Brain microvascular endothelial cell (primary cell): ENCODE measurements around the gene NRG2.

ENCODE experiments used
- DNase-seq: peaks from one replicate; pipeline ENCODE4 v3.0.0-alpha.2; 2020
- H3K27ac ChIP-seq: fragments of 250-450 bp; sonication (Bioruptor Pico); 2 replicates; pipeline ENCODE4 v1.5.1; 2020; ENCODE audit warnings: mild to moderate bottlenecking, moderate library complexity
- H3K27me3 ChIP-seq: fragments of 250-450 bp; sonication (Bioruptor Pico); replicated peaks from 2 replicates; pipeline ENCODE4 v1.5.1; 2020; ENCODE audit warnings: mild to moderate bottlenecking
- H3K36me3 ChIP-seq: fragments of 250-450 bp; sonication (Bioruptor Pico); replicated peaks from 2 replicates; pipeline ENCODE4 v1.5.1; 2020; ENCODE audit warnings: mild to moderate bottlenecking
- H3K4me3 ChIP-seq: 2 replicates; pipeline ENCODE4 v1.5.1; 2011; ENCODE audit warnings: low read depth, mild to moderate bottlenecking, control low read depth, low read length, moderate library complexity
- CTCF ChIP-seq: IDR thresholded peaks from 2 replicates; pipeline ENCODE4 v1.5.1; 2011; ENCODE audit warnings: low read depth, mild to moderate bottlenecking, moderate library complexity, low read length, control low read depth, inconsistent platforms; ENCODE audit errors: missing control alignments
- in situ Hi-C: cut with HindIII; loops from 2 replicates; pipeline ENCODE4 v1.10.0; 2017; ENCODE audit warnings: low sequenced_read_pairs, low pct_ligation_motif_present

Gene NRG2

GRCh38 chr5:139901986-139902385, 141.1 kb downstream of the NRG2 start:
- Histone ChIP-seq H3K36me3 (no peaks in the 10 kb centered on the region), H3K27ac (no peak overlapping the region), H3K4me3 (no peak overlapping the region), H3K27me3 (peaks cover 60% of the 10 kb centered on the region)
- in situ Hi-C loops, result no loop called here
- DNase-seq, result no peak
- no peak for TF ChIP-seq CTCF

GRCh38 chr5:139901251-139901575, 141.9 kb downstream of the NRG2 start:
- Histone ChIP-seq H3K27me3 (peaks cover 54% of the 10 kb centered on the region), H3K36me3 (no peaks in the 10 kb centered on the region), H3K4me3 (no peak overlapping the region), H3K27ac (no peak overlapping the region)
- no peak for DNase-seq
- no peak for TF ChIP-seq CTCF
- in situ Hi-C loops, result no loop called here

- peaks cover 50% of the 10 kb centered on the region for H3K27me3 ChIP-seq
- in situ Hi-C loops, result no loop called here
- no peak for DNase-seq
- TF ChIP-seq CTCF, result no peak
- no peak overlapping the region for H3K4me3 ChIP-seq
- H3K36me3 ChIP-seq, result no peaks in the 10 kb centered on the region
- no peak overlapping the region for H3K27ac ChIP-seq
Measured at GRCh38 chr5:139900546-139901250, 142.4 kb downstream of the NRG2 start.

GRCh38 chr5:139898981-139899380, 144.1 kb downstream of the NRG2 start:
- no peak for DNase-seq
- Histone ChIP-seq H3K27ac (no peak overlapping the region), H3K36me3 (no peaks in the 10 kb centered on the region), H3K27me3 (peaks cover 33% of the 10 kb centered on the region), H3K4me3 (no peak overlapping the region)
- in situ Hi-C loops, result no loop called here
- TF ChIP-seq CTCF, result no peak

GRCh38 chr5:139897982-139898381, 145.1 kb downstream of the NRG2 start:
- Histone ChIP-seq H3K27ac (no peak overlapping the region), H3K4me3 (no peak overlapping the region), H3K27me3 (peaks cover 29% of the 10 kb centered on the region), H3K36me3 (no peaks in the 10 kb centered on the region)
- in situ Hi-C loops, result no loop called here
- TF ChIP-seq CTCF, result no peak
- DNase-seq, result no peak

GRCh38 chr5:139897342-139897741, 145.8 kb downstream of the NRG2 start:
- DNase-seq, result no peak
- in situ Hi-C loops, result no loop called here

More at GRCh38 chr5:139897342-139897741, 145.8 kb downstream of the NRG2 start:
- H3K4me3 ChIP-seq, result no peak overlapping the region
- peaks cover 24% of the 10 kb centered on the region for H3K27me3 ChIP-seq
- no peaks in the 10 kb centered on the region for H3K36me3 ChIP-seq
- TF ChIP-seq CTCF, result no peak
- no peak overlapping the region for H3K27ac ChIP-seq
